GM18498 (cell line): ENCODE measurements around the gene S100A14.
"Not testable (repeated sequence)": the region's sequence is repeated elsewhere in the genome, so short reads cannot be mapped to it uniquely, and the experiment has no call there.

Experiments
- ATAC-seq: cut with Tn5 transposase; IDR thresholded peaks from one replicate; pipeline ENCODE4 v1.9.1; 2021; ENCODE audit warnings: mild to moderate bottlenecking, moderate library complexity; ENCODE audit not compliant: unreplicated experiment

S100A14 gene

DNA sequence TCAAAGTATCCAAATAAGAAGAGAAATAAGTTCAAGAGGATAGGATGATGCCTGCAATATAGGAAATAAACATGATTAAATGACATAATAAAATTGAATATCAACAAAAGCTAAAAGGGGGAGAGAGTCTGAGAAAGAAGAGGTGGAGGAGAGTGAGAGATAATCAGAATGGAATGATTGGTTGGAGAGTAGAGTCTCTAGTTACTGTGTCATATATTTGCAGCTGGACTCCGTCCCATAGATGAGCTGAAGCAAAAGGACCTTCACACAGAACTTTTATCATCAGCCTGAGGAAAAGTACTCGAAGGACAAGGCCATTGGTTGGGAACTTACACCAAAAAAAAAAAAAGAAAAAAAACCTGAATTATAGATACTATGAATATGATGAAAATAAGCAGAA is 27.6 kb downstream of the S100A14 start:
- no peak for ATAC-seq

DNA sequence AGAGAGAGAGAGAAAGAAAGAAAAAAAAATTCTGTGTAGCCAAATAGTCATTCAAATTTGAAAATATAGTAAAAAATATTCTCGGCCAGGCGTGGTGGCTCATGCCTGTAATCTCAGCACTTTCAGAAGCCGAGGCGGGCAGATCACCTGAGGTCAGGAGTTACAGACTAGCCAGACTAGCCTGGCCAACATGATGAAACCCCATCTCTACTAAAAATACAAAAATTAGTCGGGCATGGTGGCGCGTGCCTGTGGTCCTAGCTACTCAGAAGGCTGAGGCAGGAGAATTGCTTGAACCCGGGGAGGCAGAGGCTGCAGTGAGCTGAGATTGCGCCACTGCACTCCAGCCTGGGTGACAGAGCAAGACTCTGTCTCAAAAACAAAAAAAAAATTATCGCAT is 28.1 kb downstream of the S100A14 start:
- not testable (repeated sequence) for ATAC-seq

DNA sequence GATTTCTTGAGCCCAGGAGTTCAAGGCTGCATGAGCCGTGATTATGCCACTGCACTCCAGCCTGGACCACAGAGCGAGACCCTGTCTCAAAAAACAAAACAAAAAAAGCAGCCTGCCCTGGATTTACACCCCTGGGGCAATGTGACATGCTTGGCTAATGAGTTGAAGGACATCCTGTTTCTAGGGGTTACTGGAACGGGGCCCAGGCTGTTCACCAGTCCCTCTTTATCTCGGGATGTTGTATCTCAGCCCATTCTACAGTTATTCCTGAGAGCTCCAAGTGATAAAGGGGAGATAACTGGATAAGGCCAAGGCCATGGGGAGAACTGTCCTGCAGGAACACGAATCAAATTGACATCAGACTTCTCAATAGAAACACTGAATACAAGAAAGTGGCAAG is 28.8 kb downstream of the S100A14 start:
- no peak for ATAC-seq

GRCh38 chr1:153586347-153586746 is 29.8 kb downstream of the S100A14 start:
- ATAC-seq: no peak

GRCh38 chr1:153585006-153585405 is 31.1 kb downstream of the S100A14 start:
- no peak for ATAC-seq

- no peak for ATAC-seq
These were observed 32.1 kb downstream of the S100A14 start for GRCh38 chr1:153583976-153584375.

- not testable (repeated sequence) for ATAC-seq
These were observed 32.6 kb downstream of the S100A14 start for GRCh38 chr1:153583514-153583913.

GRCh38 chr1:153582836-153583235 is 33.3 kb downstream of the S100A14 start:
- ATAC-seq: not testable (repeated sequence)

DNA sequence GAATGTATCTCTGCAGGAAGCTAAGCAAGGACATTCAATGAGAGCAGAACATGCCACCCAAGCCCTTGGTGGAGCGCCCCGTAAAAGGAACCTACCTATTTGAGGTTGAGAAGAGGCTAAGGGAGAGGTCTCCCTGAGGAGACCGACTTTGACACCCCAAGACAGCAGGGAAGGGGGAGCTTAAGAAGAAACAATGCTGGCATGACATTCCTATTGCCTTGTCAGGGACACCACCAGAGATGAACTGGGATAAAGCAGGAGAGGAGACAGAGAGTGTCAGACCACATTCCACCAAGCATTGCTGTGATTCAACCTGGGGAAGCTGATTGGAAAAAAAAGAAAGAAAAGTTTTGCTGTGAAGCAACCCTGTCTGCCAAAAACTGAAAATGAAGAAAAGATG is 37.2 kb downstream of the S100A14 start:
- no peak for ATAC-seq

DNA sequence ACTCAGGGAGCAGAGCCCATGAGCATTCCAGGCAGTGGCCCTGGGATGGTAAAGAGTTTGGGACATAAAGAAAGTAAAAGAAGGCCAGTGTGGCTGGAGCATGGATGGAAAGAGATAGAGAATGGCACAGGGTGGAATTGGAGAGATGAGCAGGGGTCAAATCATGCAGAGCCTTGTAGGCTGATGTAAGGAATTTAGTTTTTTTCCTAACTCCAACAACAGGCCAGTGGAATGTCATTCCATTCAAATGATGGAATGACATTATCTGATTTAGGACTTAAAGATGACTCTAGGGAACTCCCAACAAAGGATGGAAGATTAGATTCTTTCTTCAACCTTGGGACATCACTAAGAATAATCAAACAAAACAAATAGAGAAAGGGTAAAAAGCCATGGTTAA is 37.6 kb downstream of the S100A14 start:
- ATAC-seq: no peak

GRCh38 chr1:153577624-153578051 is 38.5 kb downstream of the S100A14 start:
- no peak for ATAC-seq

- no peak for ATAC-seq
These were observed 39.0 kb downstream of the S100A14 start for GRCh38 chr1:153577138-153577537.

- ATAC-seq: not testable (repeated sequence)
These were observed 40.6 kb downstream of the S100A14 start for GRCh38 chr1:153575497-153575896.

GRCh38 chr1:153575081-153575491 is 41.0 kb downstream of the S100A14 start:
- not testable (repeated sequence) for ATAC-seq

- no peak for ATAC-seq
These were observed 42.8 kb downstream of the S100A14 start for GRCh38 chr1:153573351-153573750.

GRCh38 chr1:153572569-153573015 is 43.5 kb downstream of the S100A14 start:
- ATAC-seq: no peak

DNA sequence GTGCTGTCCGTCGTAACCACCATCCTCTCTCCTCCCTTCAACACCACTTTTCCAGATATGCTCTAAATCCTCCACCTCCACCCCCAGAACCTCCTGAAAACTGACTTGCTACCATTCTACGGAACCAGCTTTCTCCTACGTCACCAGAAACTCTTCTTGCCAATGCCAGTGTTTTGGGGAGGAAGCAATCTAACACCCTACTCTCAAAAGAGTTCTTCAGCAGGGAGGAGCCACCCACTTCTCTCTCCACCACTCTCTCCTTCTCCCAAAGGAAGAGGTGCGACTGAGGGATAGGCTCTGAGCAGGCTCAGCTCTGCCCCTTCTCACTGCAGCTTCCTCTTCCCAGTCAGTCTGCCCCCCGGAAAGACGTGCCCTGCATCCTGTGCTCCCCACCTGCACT is 44.4 kb downstream of the S100A14 start:
- no peak for ATAC-seq

DNA sequence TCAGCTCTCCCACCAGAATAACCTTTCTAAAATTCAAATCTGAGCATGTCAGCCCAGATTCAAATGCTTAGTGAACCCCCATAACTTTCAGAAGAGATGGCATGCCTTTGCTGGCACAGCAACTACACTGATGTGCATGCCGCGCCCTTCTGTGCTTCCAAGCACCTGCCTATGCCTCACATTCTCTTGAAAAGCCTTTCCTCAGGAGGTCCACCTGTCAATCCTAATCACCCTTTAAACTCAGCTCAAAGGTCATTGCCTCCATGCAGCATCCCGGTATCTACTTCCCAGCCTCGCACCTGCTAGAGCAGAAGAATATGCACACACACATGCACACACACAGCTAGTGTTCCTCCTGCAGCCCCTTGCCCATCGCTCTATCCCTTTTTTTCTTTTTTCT is 45.3 kb downstream of the S100A14 start:
- ATAC-seq: no peak

- ATAC-seq: no peak
These were observed 46.7 kb downstream of the S100A14 start for GRCh38 chr1:153569465-153569864.

DNA sequence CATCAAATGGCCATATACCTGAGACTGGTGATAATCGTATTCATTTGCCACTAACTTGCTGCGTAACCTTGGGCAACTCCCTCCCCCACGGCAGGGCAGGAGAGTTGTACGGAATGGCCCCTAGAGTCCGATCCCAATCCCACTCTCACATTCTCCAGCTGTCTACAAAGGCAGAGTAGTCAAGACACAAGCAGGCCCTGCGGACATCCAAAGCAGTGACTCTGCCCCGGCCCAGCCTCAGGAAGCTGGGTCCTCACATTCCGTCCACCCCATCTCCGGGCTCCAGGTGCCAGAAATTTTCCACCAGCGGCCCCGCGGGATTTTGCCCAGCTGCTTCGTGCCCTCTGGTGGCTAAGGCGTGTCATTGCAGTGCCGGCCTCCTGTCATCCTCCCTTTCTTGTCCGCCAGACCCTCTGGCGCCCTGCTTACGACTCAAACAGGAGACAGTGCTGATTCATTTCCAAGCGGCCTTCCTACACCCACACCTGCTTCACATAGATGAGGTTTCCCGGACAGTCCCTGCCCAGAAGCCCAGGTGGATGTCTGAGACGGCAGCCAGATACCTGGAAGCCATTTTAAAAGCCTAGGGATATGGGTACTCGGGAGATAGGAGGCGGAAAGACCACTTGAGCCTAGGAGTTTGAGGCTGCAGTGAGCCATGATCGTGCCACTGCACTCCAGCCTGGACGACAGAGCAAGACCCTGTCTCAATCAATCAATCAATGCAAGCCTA is 47.6 kb downstream of the S100A14 start:
- ATAC-seq: no peak

GRCh38 chr1:153567621-153568366 is 48.3 kb downstream of the S100A14 start:
- ATAC-seq: no peak
